Endothelial cell of umbilical vein (primary cell): Measurements from ENCODE around the gene GALNT8. TPM values are rescaled to one million over a fixed set of nuclear protein-coding genes. Genes with fewer than 3 reads are reported as not detected.

ENCODE experiments used
- BruUV-seq: library from RNA; stranded (reverse); fragments of 400-500 nt; replicated peaks from 2 replicates; lab custom pipeline; 2021; lab: Mats Ljungman, UMichigan
- CTCF ChIA-PET: fragments of 300-600, 350-600 bp; sonication (Branson Sonifier 250); formaldehyde crosslinking; loops from one replicate; lab custom pipeline; 2021; ENCODE audit warnings: antibody characterized with exemption, inconsistent platforms; lab: Charles Lee
- POLR2A ChIA-PET: fragments of 300-600, 350-600 bp; sonication (Branson Sonifier 250); formaldehyde crosslinking; loops from one replicate; lab custom pipeline; 2021; ENCODE audit warnings: antibody characterized with exemption, inconsistent platforms; lab: Charles Lee
- DNase-seq: peaks from one replicate; pipeline ENCODE4 v3.0.0-alpha.2; 2011; ENCODE audit warnings: low read depth, low spot score
- FAIRE-seq: peaks from 2 replicates; lab custom pipeline; 2011; peaks lifted over from hg19 to GRCh38; lab: Jason Lieb, UNC
- H2AFZ ChIP-seq: 2 replicates; pipeline ENCODE4 v1.6.0; 2012; ENCODE audit warnings: low read depth, low read length, control low read depth, inconsistent platforms
- H3K27ac ChIP-seq: 2 replicates; pipeline ENCODE4 v1.5.1; 2011; ENCODE audit warnings: low read depth, mild to moderate bottlenecking, control low read depth, low read length, moderate library complexity; ENCODE audit not compliant: insufficient read depth
- H3K27me3 ChIP-seq, 2 experiments: 2 replicates each; pipeline versions ENCODE4 v1.6.0 to v1.6.1; 2011; ENCODE audit warnings: low read length in 2 of 2, mixed read lengths in 1 of 2; ENCODE audit not compliant: control insufficient read depth in 2 of 2, insufficient read depth in 2 of 2
- H3K36me3 ChIP-seq, 2 experiments: 2 replicates in 1 of 2; 3 replicates in 1 of 2; pipeline ENCODE4 v1.5.1; 2011; ENCODE audit warnings: low read length in 2 of 2, mild to moderate bottlenecking in 1 of 2, moderate library complexity in 1 of 2; ENCODE audit not compliant: control insufficient read depth in 2 of 2, insufficient read depth in 2 of 2; ENCODE audit errors: extremely low read depth in 1 of 2
- H3K4me1 ChIP-seq: 3 replicates; pipeline ENCODE4 v1.5.1; 2011; ENCODE audit warnings: mild to moderate bottlenecking, low read length; ENCODE audit not compliant: control insufficient read depth, insufficient read depth; ENCODE audit errors: extremely low read depth
- H3K4me2 ChIP-seq: 2 replicates; pipeline ENCODE4 v1.6.1; 2011; ENCODE audit warnings: low read length, control low read depth, mixed read lengths; ENCODE audit not compliant: insufficient read depth
- H3K4me3 ChIP-seq, 3 experiments: fragments of 200-600 bp in 1 of 3; sonication (generic), shearing (Covaris generic) in 1 of 3; replicated peaks in 1 of 3; 2 replicates each; pipeline ENCODE4 v1.5.1; 2011 to 2016; ENCODE audit warnings: control low read depth in 3 of 3, low read length in 3 of 3, mild to moderate bottlenecking in 2 of 3, inconsistent platforms in 1 of 3, low read depth in 1 of 3, moderate library complexity in 1 of 3; ENCODE audit not compliant: insufficient read depth in 1 of 3
- H3K79me2 ChIP-seq: 2 replicates; pipeline ENCODE4 v1.6.0; 2012; ENCODE audit warnings: low read length, inconsistent platforms; ENCODE audit not compliant: control insufficient read depth, insufficient read depth
- H3K9ac ChIP-seq: replicated peaks from 2 replicates; pipeline ENCODE3; 2011; ENCODE audit warnings: low read length, control low read depth; ENCODE audit not compliant: insufficient read depth; ENCODE audit errors: extremely low read depth
- H3K9me1 ChIP-seq: replicated peaks from 3 replicates; pipeline ENCODE4 v1.6.0; 2011; ENCODE audit warnings: mild to moderate bottlenecking, low read length; ENCODE audit not compliant: control insufficient read depth, insufficient read depth; ENCODE audit errors: extremely low read depth
- H3K9me3 ChIP-seq: replicated peaks from 2 replicates; pipeline ENCODE4 v1.5.1; 2012; ENCODE audit warnings: low read length, inconsistent platforms; ENCODE audit not compliant: control insufficient read depth, insufficient read depth
- H4K20me1 ChIP-seq: replicated peaks from 2 replicates; pipeline ENCODE3; 2011; ENCODE audit warnings: mild to moderate bottlenecking, low read length; ENCODE audit not compliant: control insufficient read depth, insufficient read depth; ENCODE audit errors: extremely low read depth
- EZH2 ChIP-seq: IDR thresholded peaks from 2 replicates; pipeline ENCODE4 v1.6.1; 2012; ENCODE audit warnings: borderline replicate concordance, low read depth, mild to moderate bottlenecking, moderate library complexity, low read length, inconsistent platforms; ENCODE audit not compliant: severe bottlenecking
- FOS ChIP-seq: IDR thresholded peaks from 2 replicates; pipeline ENCODE4 v1.6.1; 2011; ENCODE audit warnings: mild to moderate bottlenecking, low read length, moderate library complexity, borderline replicate concordance; ENCODE audit not compliant: insufficient read depth
- GATA2 ChIP-seq: IDR thresholded peaks from 2 replicates; pipeline ENCODE4 v1.7.0; 2011; ENCODE audit warnings: low read depth, mild to moderate bottlenecking, moderate library complexity, mixed read lengths, low read length; ENCODE audit not compliant: insufficient read length, insufficient read depth
- JUN ChIP-seq: IDR thresholded peaks from 2 replicates; pipeline ENCODE4 v1.6.1; 2011; ENCODE audit warnings: borderline replicate concordance, low read depth; ENCODE audit not compliant: insufficient read length, insufficient read depth
- MYC ChIP-seq: IDR thresholded peaks from one replicate; pipeline ENCODE4 v1.6.1; 2011; ENCODE audit warnings: mild to moderate bottlenecking, low read depth, low read length
- POLR2A ChIP-seq: IDR thresholded peaks from 2 replicates; pipeline ENCODE4 v1.6.1; 2012; ENCODE audit warnings: low read depth, mild to moderate bottlenecking, control low read depth, low read length
- POLR2AphosphoS5 ChIP-seq: IDR thresholded peaks from 2 replicates; pipeline ENCODE4 v1.6.1; 2012; ENCODE audit warnings: low read depth, mild to moderate bottlenecking, control low read depth, low read length, moderate library complexity; ENCODE audit not compliant: insufficient read depth
- dilution Hi-C: fragments of 300-500 bp; cut with MboI; formaldehyde crosslinking; loops from one replicate; pipeline ENCODE4 v1.15.0; 2019; ENCODE audit warnings: low sequenced_read_pairs; ENCODE audit not compliant: extremely low pct_ligation_motif_present
- intact Hi-C: fragments of 100-400 bp; cut with micrococcal nuclease; formaldehyde crosslinking; loops from one replicate; pipeline ENCODE4 v1.10.0; 2022
- polyA plus RNA-seq, 4 experiments: library from polyadenylated mRNA; depleted of rRNA in 3 of 4; stranded (reverse) in 3 of 4; unstranded in 1 of 4; fragments of >200 nt; gene quantifications; 2 replicates each; pipeline versions ENCODE4 v1.2.1 to v1.2.3, GENCODE V29; 2011 to 2012; ENCODE audit warnings: missing spikeins in 1 of 4
- total RNA-seq: library from RNA; stranded (reverse); gene quantifications from 2 replicates; pipeline ENCODE4 v1.2.3, GENCODE V29; 2021
- TF ChIP-seq, protein P1 (sequence below): IDR thresholded peaks from 2 replicates; pipeline ENCODE4 v1.6.1; 2011; ENCODE audit not compliant: insufficient read depth, insufficient read length
- TF ChIP-seq, protein P2 (sequence below), 2 donors: IDR thresholded peaks; 1 replicate in 1 of 2; 2 replicates in 1 of 2; pipeline ENCODE4 v1.5.1; 2011; ENCODE audit warnings: low read length in 2 of 2, mild to moderate bottlenecking in 2 of 2, moderate library complexity in 2 of 2, control low read depth in 1 of 2, inconsistent platforms in 1 of 2, low read depth in 1 of 2; ENCODE audit not compliant: insufficient read depth in 1 of 2; ENCODE audit errors: extremely low read depth in 1 of 2

The GALNT8 gene
- total and polyA plus RNA-seq, 2 donors (not counting 3 experiments of a cell fraction or from before 2014, with no cell fraction given) = 0.03 to 0.09 TPM

DNA sequence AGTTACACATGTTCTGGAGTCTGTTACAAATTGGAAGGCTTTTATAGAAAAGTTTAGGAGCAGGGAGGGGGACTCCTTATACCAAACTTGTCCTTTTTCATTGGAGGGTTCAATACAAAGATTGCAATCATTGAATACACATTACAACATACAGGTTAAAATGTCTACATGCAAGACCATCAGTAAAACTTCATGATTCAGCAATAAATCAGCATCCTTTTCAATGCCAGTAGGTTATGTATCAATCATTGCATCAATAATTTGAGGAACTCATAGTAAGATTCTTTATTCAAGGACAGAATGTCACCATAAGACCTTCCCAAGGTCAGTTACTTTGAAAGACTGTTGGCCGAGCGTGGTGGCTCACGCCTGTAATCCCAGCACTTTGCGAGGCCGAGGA, 16.5 kb upstream of the GALNT8 start:
- CTCF ChIA-PET = no interaction called here
- BruUV-seq = no TSS peak
- dilution Hi-C loops = no loop called here
- TF ChIP-seq MYC = no peak
- TF ChIP-seq POLR2A = no peak
- TF ChIP-seq POLR2AphosphoS5 = no peak
- no peak for TF ChIP-seq JUN
- no peak for TF ChIP-seq GATA2
- TF ChIP-seq EZH2 = no peak
- TF ChIP-seq, protein P1, sequence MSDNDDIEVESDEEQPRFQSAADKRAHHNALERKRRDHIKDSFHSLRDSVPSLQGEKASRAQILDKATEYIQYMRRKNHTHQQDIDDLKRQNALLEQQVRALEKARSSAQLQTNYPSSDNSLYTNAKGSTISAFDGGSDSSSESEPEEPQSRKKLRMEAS = no peak
- TF ChIP-seq, protein P2, sequence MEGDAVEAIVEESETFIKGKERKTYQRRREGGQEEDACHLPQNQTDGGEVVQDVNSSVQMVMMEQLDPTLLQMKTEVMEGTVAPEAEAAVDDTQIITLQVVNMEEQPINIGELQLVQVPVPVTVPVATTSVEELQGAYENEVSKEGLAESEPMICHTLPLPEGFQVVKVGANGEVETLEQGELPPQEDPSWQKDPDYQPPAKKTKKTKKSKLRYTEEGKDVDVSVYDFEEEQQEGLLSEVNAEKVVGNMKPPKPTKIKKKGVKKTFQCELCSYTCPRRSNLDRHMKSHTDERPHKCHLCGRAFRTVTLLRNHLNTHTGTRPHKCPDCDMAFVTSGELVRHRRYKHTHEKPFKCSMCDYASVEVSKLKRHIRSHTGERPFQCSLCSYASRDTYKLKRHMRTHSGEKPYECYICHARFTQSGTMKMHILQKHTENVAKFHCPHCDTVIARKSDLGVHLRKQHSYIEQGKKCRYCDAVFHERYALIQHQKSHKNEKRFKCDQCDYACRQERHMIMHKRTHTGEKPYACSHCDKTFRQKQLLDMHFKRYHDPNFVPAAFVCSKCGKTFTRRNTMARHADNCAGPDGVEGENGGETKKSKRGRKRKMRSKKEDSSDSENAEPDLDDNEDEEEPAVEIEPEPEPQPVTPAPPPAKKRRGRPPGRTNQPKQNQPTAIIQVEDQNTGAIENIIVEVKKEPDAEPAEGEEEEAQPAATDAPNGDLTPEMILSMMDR (IDR thresholded peaks at IDR 0.05; ENCODE audit: extremely low read depth in 1 of 2, insufficient read depth in 1 of 2, low read depth in 1 of 2, low read length in 2 of 2) = no peak
- TF ChIP-seq FOS = no peak
- Histone ChIP-seq H3K9ac (no peak overlapping the region), H3K9me3 (no peaks in the 10 kb centered on the region), H4K20me1 (no peaks in the 10 kb centered on the region), H3K27me3 (peaks cover 0 to 5% of the 10 kb centered on the region in 2 experiments), H2AFZ (no peak overlapping the region), H3K4me1 (no peaks in the 10 kb centered on the region), H3K4me2 (no peak overlapping the region), H3K4me3 (no peak overlapping the region), H3K79me2 (no peaks in the 10 kb centered on the region), H3K27ac (no peak overlapping the region), H3K9me1 (no peaks in the 10 kb centered on the region), H3K36me3 (no peaks in the 10 kb centered on the region)
- DNase-seq (no peak), FAIRE-seq (no peak)
- POLR2A ChIA-PET = no interaction called here
- intact Hi-C loops = no loop called here
